ENCODE results near the gene GAA. TPM values are rescaled to one million over a fixed set of nuclear protein-coding genes. Genes with fewer than 3 reads are reported as not detected.

The GAA gene
- total RNA-seq, 3 donors from 2014 or later (not counting 1 experiment from before 2014, with no cell fraction given), result 28.5 to 35.8 (median 32.9) TPM

- Histone ChIP-seq H3K27ac (ENCODE audit: low read length) (no peak overlapping the region), H3K4me1 (ENCODE audit: control insufficient read depth, insufficient read depth, low read length) (peaks cover 7% of the 10 kb centered on the region), H3K36me3 (ENCODE audit: control insufficient read depth, insufficient read depth, low read length) (no peaks in the 10 kb centered on the region), H3K4me3 (ENCODE audit: low read length) (no peak overlapping the region), H3K27me3 (ENCODE audit: control insufficient read depth, insufficient read depth, low read length) (no peaks in the 10 kb centered on the region), H3K9me3 (ENCODE audit: control insufficient read depth, insufficient read depth, low read length) (no peaks in the 10 kb centered on the region)
- Mint-ChIP-seq H3K4me1 (peaks cover 0 to 6% of the 10 kb centered on the region in 2 donors), H3K27me3 (ENCODE audit: low read depth in 2 of 2) (no peaks in the 10 kb centered on the region), H3K36me3 (no peaks in the 10 kb centered on the region), H3K27ac (peak overlapping the region in 1 of 2 donors; percentile 29), H3K4me3 (no peak overlapping the region), H3K9me3 (no peaks in the 10 kb centered on the region)
- ATAC-seq (peak; percentile 62 to 81 (median 77)), DNase-seq (peak; percentile 33 to 84)
- intact Hi-C loops (cut with micrococcal nuclease), result no loop called here
- WGBS (ENCODE audit: insufficient coverage), result 32% methylated on average over 20 of the region's 20 CpGs
- TF ChIP-seq CTCF (IDR thresholded peaks at IDR 0.05), result peak; percentile 77
These were observed 18.8 kb upstream of the GAA start for GRCh38 chr17:80082403-80083135.

GRCh38 chr17:80083136-80083661, 18.2 kb upstream of the GAA start:
- ATAC-seq, result no peak
- 81% methylated on average over 13 of the region's 13 CpGs for WGBS (ENCODE audit: insufficient coverage)

GRCh38 chr17:80084773-80085172, 16.6 kb upstream of the GAA start:
- no peak for DNase-seq
- no peak for ATAC-seq
- H3K36me3 ChIP-seq (ENCODE audit: control insufficient read depth, insufficient read depth, low read length), result no peaks in the 10 kb centered on the region
- peaks cover 0 to 6% of the 10 kb centered on the region in 2 donors for H3K4me1 Mint-ChIP-seq
- intact Hi-C loops (cut with micrococcal nuclease), result no loop called here
- H3K4me3 ChIP-seq (ENCODE audit: low read length), result no peak overlapping the region
- no peaks in the 10 kb centered on the region for H3K9me3 Mint-ChIP-seq
- H3K36me3 Mint-ChIP-seq, result no peaks in the 10 kb centered on the region
- no peak overlapping the region for H3K27ac Mint-ChIP-seq
- peaks cover 7% of the 10 kb centered on the region for H3K4me1 ChIP-seq (ENCODE audit: control insufficient read depth, insufficient read depth, low read length)
- no peaks in the 10 kb centered on the region for H3K27me3 Mint-ChIP-seq (ENCODE audit: low read depth in 2 of 2)
- no peaks in the 10 kb centered on the region for H3K27me3 ChIP-seq (ENCODE audit: control insufficient read depth, insufficient read depth, low read length)
- no peak for TF ChIP-seq CTCF (IDR thresholded peaks at IDR 0.05)
- no peak overlapping the region for H3K4me3 Mint-ChIP-seq
- no peak overlapping the region for H3K27ac ChIP-seq (ENCODE audit: low read length)
- H3K9me3 ChIP-seq (ENCODE audit: control insufficient read depth, insufficient read depth, low read length), result no peaks in the 10 kb centered on the region
- WGBS (ENCODE audit: insufficient coverage), result 87% methylated on average over 15 of the region's 15 CpGs

More at GRCh38 chr17:80083136-80083661, 18.2 kb upstream of the GAA start:
- H3K4me1 ChIP-seq (ENCODE audit: control insufficient read depth, insufficient read depth, low read length), result peaks cover 7% of the 10 kb centered on the region
- H3K4me3 ChIP-seq (ENCODE audit: low read length), result no peak overlapping the region
- H3K9me3 ChIP-seq (ENCODE audit: control insufficient read depth, insufficient read depth, low read length), result no peaks in the 10 kb centered on the region
- Mint-ChIP-seq H3K27me3 (ENCODE audit: low read depth in 2 of 2) (no peaks in the 10 kb centered on the region), H3K4me1 (peaks cover 0 to 6% of the 10 kb centered on the region in 2 donors), H3K36me3 (no peaks in the 10 kb centered on the region), H3K27ac (peak overlapping the region in 1 of 2 donors; percentile 29), H3K4me3 (no peak overlapping the region), H3K9me3 (no peaks in the 10 kb centered on the region)
- intact Hi-C loops (cut with micrococcal nuclease), result no loop called here
- TF ChIP-seq CTCF (IDR thresholded peaks at IDR 0.05), result no peak
- DNase-seq, result no peak
- no peaks in the 10 kb centered on the region for H3K27me3 ChIP-seq (ENCODE audit: control insufficient read depth, insufficient read depth, low read length)
- no peaks in the 10 kb centered on the region for H3K36me3 ChIP-seq (ENCODE audit: control insufficient read depth, insufficient read depth, low read length)
- no peak overlapping the region for H3K27ac ChIP-seq (ENCODE audit: low read length)

Measured in natural killer cell (primary cell).